ENCODE measurements around the gene MED31. TPM values are rescaled to one million over a fixed set of nuclear protein-coding genes. Genes with fewer than 3 reads are reported as not detected.

MED31 gene
- total and polyA plus RNA-seq, 2 experiments from 2014 or later = 13.8 to 44.2 TPM

- Histone ChIP-seq H3K27me3 (no peaks in the 10 kb centered on the region), H3K9me3 (ENCODE audit: low read depth) (no peaks in the 10 kb centered on the region), H3K4me1 (ENCODE audit: insufficient read depth) (peaks cover 6% of the 10 kb centered on the region), H3K79me2 (no peaks in the 10 kb centered on the region), H4K20me1 (ENCODE audit: insufficient read depth, poor library complexity, severe bottlenecking) (no peaks in the 10 kb centered on the region), H2AFZ (no peak overlapping the region), H3K36me3 (replicated peaks; ENCODE audit: insufficient read depth, low read depth) (no peaks in the 10 kb centered on the region), H3K4me2 (peak overlapping the region; percentile 53), H3K9me2 (replicated peaks; ENCODE audit: insufficient read depth) (no peaks in the 10 kb centered on the region), H3K27ac (peak overlapping the region; percentile 68), H3K4me3 (no peak overlapping the region)
- peak; percentile 33 for DNase-seq (ENCODE audit: low spot score)
- WGBS (ENCODE audit: low lambda C conversion rate, missing lambda C conversion rate) = 84% methylated on average over 3 of the region's 3 CpGs
- TF ChIP-seq EZH2phosphoT487 (IDR thresholded peaks at IDR 0.05; ENCODE audit: low read depth, severe bottlenecking, unreplicated experiment) = no peak
- TF ChIP-seq CTCF (IDR thresholded peaks at IDR 0.05; ENCODE audit: poor library complexity) = no peak
- TF ChIP-seq EZH2 (IDR thresholded peaks at IDR 0.05; ENCODE audit: borderline replicate concordance) = no peak
Measured at GRCh38 chr17:6691546-6691945, 40.1 kb upstream of the MED31 start.

GRCh38 chr17:6690641-6691040 lies 39.2 kb upstream of the MED31 start:
- Histone ChIP-seq H3K9me3 (ENCODE audit: low read depth) (no peaks in the 10 kb centered on the region), H3K9me2 (replicated peaks; ENCODE audit: insufficient read depth) (no peaks in the 10 kb centered on the region), H3K27me3 (no peaks in the 10 kb centered on the region), H3K79me2 (no peaks in the 10 kb centered on the region), H3K4me2 (no peak overlapping the region), H3K4me1 (ENCODE audit: insufficient read depth) (peaks cover 6% of the 10 kb centered on the region), H4K20me1 (ENCODE audit: insufficient read depth, poor library complexity, severe bottlenecking) (no peaks in the 10 kb centered on the region), H3K36me3 (replicated peaks; ENCODE audit: insufficient read depth, low read depth) (no peaks in the 10 kb centered on the region), H3K4me3 (no peak overlapping the region), H2AFZ (no peak overlapping the region), H3K27ac (no peak overlapping the region)
- no peak for DNase-seq (ENCODE audit: low spot score)
- TF ChIP-seq EZH2phosphoT487 (IDR thresholded peaks at IDR 0.05; ENCODE audit: low read depth, severe bottlenecking, unreplicated experiment) (no peak), CTCF (IDR thresholded peaks at IDR 0.05; ENCODE audit: poor library complexity) (no peak), EZH2 (IDR thresholded peaks at IDR 0.05; ENCODE audit: borderline replicate concordance) (no peak)
- 94% methylated on average over 11 of the region's 11 CpGs for WGBS (ENCODE audit: low lambda C conversion rate, missing lambda C conversion rate)

- H3K4me2 ChIP-seq = no peak overlapping the region
- H3K27me3 ChIP-seq = no peaks in the 10 kb centered on the region
- no peak overlapping the region for H3K4me3 ChIP-seq
- peaks cover 6% of the 10 kb centered on the region for H3K4me1 ChIP-seq (ENCODE audit: insufficient read depth)
- no peak for DNase-seq (ENCODE audit: low spot score)
- no peaks in the 10 kb centered on the region for H4K20me1 ChIP-seq (ENCODE audit: insufficient read depth, poor library complexity, severe bottlenecking)
- no peaks in the 10 kb centered on the region for H3K79me2 ChIP-seq
- H3K27ac ChIP-seq = no peak overlapping the region
- no peaks in the 10 kb centered on the region for H3K36me3 ChIP-seq (replicated peaks; ENCODE audit: insufficient read depth, low read depth)
- H3K9me3 ChIP-seq (ENCODE audit: low read depth) = no peaks in the 10 kb centered on the region
- no peak overlapping the region for H2AFZ ChIP-seq
- no peaks in the 10 kb centered on the region for H3K9me2 ChIP-seq (replicated peaks; ENCODE audit: insufficient read depth)
- WGBS (ENCODE audit: low lambda C conversion rate, missing lambda C conversion rate) = 86% methylated on average over 9 of the region's 9 CpGs
- TF ChIP-seq EZH2phosphoT487 (IDR thresholded peaks at IDR 0.05; ENCODE audit: low read depth, severe bottlenecking, unreplicated experiment) (no peak), EZH2 (IDR thresholded peaks at IDR 0.05; ENCODE audit: borderline replicate concordance) (no peak), CTCF (IDR thresholded peaks at IDR 0.05; ENCODE audit: poor library complexity) (no peak)
Measured at GRCh38 chr17:6688944-6689343, 37.5 kb upstream of the MED31 start.

- H3K79me2 ChIP-seq = no peaks in the 10 kb centered on the region
- H3K4me1 ChIP-seq (ENCODE audit: insufficient read depth) = peaks cover 5% of the 10 kb centered on the region
- no peaks in the 10 kb centered on the region for H3K36me3 ChIP-seq (replicated peaks; ENCODE audit: insufficient read depth, low read depth)
- no peak overlapping the region for H3K27ac ChIP-seq
- H3K9me3 ChIP-seq (ENCODE audit: low read depth) = no peaks in the 10 kb centered on the region
- no peaks in the 10 kb centered on the region for H3K9me2 ChIP-seq (replicated peaks; ENCODE audit: insufficient read depth)
- DNase-seq (ENCODE audit: low spot score) = no peak
- H3K27me3 ChIP-seq = no peaks in the 10 kb centered on the region
- TF ChIP-seq EZH2phosphoT487 (IDR thresholded peaks at IDR 0.05; ENCODE audit: low read depth, severe bottlenecking, unreplicated experiment) (no peak), CTCF (IDR thresholded peaks at IDR 0.05; ENCODE audit: poor library complexity) (no peak), EZH2 (IDR thresholded peaks at IDR 0.05; ENCODE audit: borderline replicate concordance) (no peak)
- no peak overlapping the region for H3K4me2 ChIP-seq
- WGBS (ENCODE audit: low lambda C conversion rate, missing lambda C conversion rate) = 89% methylated on average over 4 of the region's 4 CpGs
- no peaks in the 10 kb centered on the region for H4K20me1 ChIP-seq (ENCODE audit: insufficient read depth, poor library complexity, severe bottlenecking)
- H2AFZ ChIP-seq = no peak overlapping the region
- no peak overlapping the region for H3K4me3 ChIP-seq
Measured at GRCh38 chr17:6686026-6686425, 34.6 kb upstream of the MED31 start.
